CD4-positive, alpha-beta T cell treated with Interferon gamma for 1 hour (primary cell): ENCODE data around the gene CTNND2.
"Not testable (repeated sequence)": the region's sequence is repeated elsewhere in the genome, so short reads cannot be mapped to it uniquely, and the experiment has no call there.

Experiments
- DNase-seq: peaks from one replicate; pipeline ENCODE4 v3.0.0-alpha.2; 2020

Gene CTNND2

GRCh38 chr5:11672385-11673085, 231.7 kb downstream of the CTNND2 start:
- no peak for DNase-seq

GRCh38 chr5:11658376-11658775, 245.9 kb downstream of the CTNND2 start:
- no peak for DNase-seq

GRCh38 chr5:11656916-11657315, 247.3 kb downstream of the CTNND2 start:
- DNase-seq, result no peak

GRCh38 chr5:11655681-11656080, 248.6 kb downstream of the CTNND2 start:
- DNase-seq, result no peak

- DNase-seq, result no peak
These were observed 253.3 kb downstream of the CTNND2 start for GRCh38 chr5:11650936-11651335.

- DNase-seq, result no peak
These were observed 258.1 kb downstream of the CTNND2 start for GRCh38 chr5:11646141-11646540.

- no peak for DNase-seq
These were observed 261.8 kb downstream of the CTNND2 start for GRCh38 chr5:11642438-11642837.

- DNase-seq, result no peak
These were observed 263.9 kb downstream of the CTNND2 start for GRCh38 chr5:11640158-11640873.

GRCh38 chr5:11622785-11623184, 281.5 kb downstream of the CTNND2 start:
- DNase-seq, result no peak

- no peak for DNase-seq
These were observed 284.1 kb downstream of the CTNND2 start for GRCh38 chr5:11620172-11620571.

GRCh38 chr5:11619339-11620024, 284.8 kb downstream of the CTNND2 start:
- DNase-seq, result no peak

- no peak for DNase-seq
These were observed 287.2 kb downstream of the CTNND2 start for GRCh38 chr5:11617080-11617479.

GRCh38 chr5:11616624-11617023, 287.6 kb downstream of the CTNND2 start:
- not testable (repeated sequence) for DNase-seq

- no peak for DNase-seq
These were observed 293.2 kb downstream of the CTNND2 start for GRCh38 chr5:11611011-11611410.

GRCh38 chr5:11609570-11610303, 294.5 kb downstream of the CTNND2 start:
- DNase-seq, result no peak

GRCh38 chr5:11608530-11608929, 295.7 kb downstream of the CTNND2 start:
- no peak for DNase-seq

- DNase-seq, result no peak
These were observed 296.2 kb downstream of the CTNND2 start for GRCh38 chr5:11607944-11608483.

- DNase-seq, result no peak
These were observed 301.9 kb downstream of the CTNND2 start for GRCh38 chr5:11602298-11602697.

- no peak for DNase-seq
These were observed 304.7 kb downstream of the CTNND2 start for GRCh38 chr5:11599499-11599898.

- no peak for DNase-seq
These were observed 307.6 kb downstream of the CTNND2 start for GRCh38 chr5:11596657-11597071.

GRCh38 chr5:11596185-11596584, 308.1 kb downstream of the CTNND2 start:
- no peak for DNase-seq

- no peak for DNase-seq
These were observed 309.2 kb downstream of the CTNND2 start for GRCh38 chr5:11595045-11595444.

GRCh38 chr5:11594021-11594420, 310.2 kb downstream of the CTNND2 start:
- DNase-seq, result no peak
